COLO668 (cell line): ENCODE data around the gene FCN2.
"Not testable (repeated sequence)": the region's sequence is repeated elsewhere in the genome, so short reads cannot be mapped to it uniquely, and the experiment has no call there.

Source experiments
- DNase-seq: peaks from one replicate; lab custom pipeline; 2025; ENCODE audit not compliant: unreplicated experiment; lab: John Stamatoyannopoulos, UW

Gene FCN2

DNA sequence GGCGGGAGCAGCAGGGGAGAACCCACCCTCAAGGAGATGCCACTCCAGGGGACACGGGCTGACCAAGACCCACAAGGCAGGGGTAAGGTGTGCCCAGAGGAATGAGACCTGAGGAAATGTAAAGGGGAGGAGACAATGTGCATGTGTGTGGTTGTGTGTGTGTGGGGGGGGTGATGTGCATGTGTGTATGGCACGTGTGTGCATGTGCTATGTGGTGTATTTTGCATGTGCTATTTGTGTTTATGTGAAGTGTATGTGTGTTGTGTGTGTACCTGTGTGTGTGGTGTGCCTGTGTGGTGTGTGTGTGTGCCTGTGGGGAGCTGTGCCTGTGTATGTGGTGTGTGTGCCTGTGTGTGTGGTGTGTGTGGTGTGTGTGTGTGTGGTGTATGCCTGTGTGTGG is 33.5 kb upstream of the FCN2 start:
- DNase-seq, result no peak

- DNase-seq, result no peak
Observed at GRCh38 chr9:134847752-134848432, 32.7 kb upstream of the FCN2 start.

DNA sequence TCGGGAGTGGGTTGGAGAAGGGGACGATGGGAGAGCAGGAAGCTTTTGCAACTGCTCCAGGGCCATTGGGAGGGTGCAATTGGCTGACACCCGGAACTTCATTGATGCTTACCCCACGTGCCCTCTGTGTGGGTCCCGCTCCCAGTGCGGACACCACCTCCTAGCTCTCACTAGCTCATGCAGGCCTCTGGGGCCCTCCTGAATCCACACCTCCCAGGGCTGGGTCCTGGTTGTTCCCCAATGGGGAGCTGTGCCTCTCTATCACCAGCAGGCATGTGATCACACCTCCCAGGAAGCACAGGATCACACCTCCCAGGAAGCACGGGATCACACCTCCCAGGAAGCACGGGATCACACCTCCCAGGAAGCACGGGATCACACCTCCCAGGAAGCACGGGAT is 32.1 kb upstream of the FCN2 start:
- DNase-seq, result no peak

DNA sequence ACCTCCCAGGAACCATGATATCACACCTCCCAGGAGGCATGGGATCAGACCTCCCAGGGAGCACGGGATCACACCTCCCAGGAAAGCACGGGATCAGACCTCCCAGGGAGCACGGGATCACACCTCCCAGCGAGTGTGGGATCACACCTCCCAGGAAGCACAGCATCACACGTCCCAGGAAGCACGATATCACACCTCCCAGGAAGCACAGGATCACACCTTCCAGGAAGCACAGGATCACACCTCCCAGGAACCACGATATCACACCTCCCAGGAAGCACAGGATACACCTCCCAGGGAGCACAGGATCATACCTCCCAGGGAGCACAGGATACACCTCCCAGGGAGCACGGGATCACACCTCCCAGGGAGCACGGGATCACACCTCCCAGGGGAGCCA is 30.0 kb upstream of the FCN2 start:
- DNase-seq, result no peak

- DNase-seq, result no peak
Observed at GRCh38 chr9:134851020-134851419, 29.6 kb upstream of the FCN2 start.

DNA sequence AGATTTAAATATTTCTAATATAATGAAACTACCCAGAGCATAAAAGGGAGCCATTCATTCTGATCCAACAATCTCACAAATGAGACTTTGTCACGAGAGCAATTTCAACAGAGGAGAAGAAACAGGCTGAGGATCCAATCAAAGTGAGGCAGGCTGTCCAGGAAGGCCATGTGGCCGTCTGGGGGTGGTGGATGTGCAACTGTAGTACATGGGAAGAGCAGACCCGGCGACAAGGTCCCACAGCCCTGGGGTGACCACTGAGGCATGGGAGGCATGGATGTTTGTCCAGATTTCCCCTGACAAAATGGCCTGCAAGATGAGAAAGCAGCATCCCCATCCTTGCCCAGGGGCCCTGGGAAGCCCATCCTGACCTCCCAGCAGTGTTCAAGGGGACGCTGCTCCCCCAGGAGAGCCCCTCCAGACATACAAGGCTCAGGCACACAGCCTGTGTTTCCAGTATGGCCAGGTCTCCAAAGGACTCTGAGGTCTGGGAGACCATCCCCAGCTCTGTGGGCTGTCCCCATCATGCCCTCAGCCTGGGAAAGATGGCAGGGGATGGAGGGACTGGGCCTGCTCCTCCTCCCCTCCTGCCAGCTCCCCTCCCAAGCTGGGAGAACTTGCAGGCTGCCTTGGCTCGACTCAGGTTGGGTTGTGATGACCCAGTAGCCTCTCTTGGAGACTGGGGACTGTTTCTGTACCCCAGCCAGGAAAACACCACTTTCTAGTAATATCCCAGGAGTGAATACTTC is 27.5 kb upstream of the FCN2 start:
- no peak for DNase-seq

- DNase-seq, result no peak
Observed at GRCh38 chr9:134853893-134854292, 26.7 kb upstream of the FCN2 start.

GRCh38 chr9:134854541-134854981 is 26.0 kb upstream of the FCN2 start:
- no peak for DNase-seq

GRCh38 chr9:134855231-134855899 is 25.2 kb upstream of the FCN2 start:
- DNase-seq, result no peak

DNA sequence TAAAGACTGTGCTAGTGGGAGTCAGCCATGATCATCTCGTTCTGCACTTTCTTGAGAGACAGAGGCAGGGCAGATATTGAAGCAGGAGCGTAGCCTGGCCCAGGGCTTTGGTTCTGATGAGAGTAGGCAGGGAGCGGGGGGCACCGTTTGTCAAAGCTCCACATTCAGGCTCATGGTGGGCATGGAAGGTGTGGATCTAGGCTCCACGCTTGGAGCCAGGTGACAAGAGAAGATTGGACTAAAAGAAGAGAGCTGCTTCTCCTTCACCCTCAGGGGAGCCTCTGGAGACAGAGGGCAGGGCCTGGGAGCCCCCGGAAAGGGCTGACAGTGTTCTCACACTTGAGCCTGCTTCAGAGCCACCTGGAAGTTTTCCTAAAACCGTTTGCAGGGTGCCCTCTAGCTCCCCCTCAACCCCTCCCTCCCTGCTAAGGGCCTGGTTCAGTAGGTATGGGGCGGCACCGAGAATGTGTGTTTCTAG is 24.7 kb upstream of the FCN2 start:
- DNase-seq, result no peak

DNA sequence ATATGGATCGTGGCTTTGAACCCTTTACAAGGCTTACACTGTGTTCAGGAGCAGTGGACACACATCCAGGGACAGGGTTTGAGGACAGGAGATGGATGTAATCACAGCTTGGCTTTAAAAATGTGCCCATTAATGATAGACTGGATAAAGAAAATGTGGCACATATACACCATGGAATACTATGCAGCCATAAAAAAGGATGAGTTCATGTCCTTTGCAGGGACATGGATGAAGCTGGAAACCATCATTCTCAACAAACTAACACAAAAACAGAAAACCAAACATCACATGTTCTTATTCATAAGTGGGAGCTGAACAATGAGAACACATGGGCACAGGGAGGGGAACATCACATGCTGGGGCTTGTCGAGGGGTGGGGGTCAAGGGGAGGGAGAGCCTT is 23.2 kb upstream of the FCN2 start:
- DNase-seq, result not testable (repeated sequence)

DNA sequence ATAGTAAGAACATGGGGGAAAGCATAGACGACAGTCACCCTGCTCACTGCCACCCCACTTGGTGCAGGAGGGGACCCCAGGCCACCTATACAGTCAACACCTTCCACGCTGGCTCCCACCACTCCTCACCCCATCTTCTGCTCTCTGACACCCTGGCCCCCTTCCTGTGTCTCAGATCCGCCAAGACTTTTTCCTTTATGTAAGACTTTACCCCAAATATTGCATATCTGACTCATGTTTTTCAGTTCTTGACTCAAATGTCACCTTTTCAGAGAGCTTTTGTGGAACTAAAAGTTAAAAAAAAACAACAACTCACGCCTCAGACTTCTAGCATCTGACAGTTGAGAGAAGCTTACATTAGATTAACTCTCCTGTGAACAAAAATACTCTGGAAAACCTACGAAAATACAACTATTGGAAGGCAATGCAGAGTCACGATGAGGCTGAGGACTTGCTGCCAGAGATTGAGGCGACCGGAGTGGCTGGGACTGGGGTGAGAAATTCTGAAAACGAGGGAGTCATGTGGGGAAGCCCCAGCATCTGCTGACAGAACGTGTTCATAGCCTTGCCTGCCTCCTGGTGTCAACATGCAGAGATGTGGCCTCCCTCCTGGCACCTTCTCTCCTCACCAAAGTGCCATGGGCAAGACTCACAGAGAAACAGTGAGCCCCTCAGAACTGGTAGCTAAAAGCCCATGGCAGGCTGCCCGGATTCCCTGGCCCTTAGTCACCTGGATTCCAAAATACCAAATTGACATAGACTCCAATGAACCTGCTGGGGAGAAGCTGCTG is 22.4 kb upstream of the FCN2 start:
- no peak for DNase-seq

DNA sequence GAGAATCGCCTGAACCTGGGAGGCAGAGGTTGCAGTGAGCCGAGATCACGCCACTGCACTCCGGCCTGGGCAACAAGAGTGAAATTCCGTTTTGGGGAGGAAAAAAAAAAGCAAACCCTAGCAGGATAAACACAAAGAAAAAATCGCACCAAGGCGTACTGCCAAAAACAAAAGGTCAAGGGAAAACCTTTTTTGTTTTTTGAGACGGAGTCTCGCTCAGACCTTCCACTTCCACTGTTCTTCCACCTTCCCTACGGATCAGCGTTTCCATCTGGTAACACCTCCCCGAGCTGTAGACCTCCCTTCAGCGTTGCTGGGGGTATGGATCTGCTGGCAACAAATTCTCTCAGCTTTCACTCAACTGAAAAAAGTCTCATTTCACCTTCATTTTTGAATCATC is 20.1 kb upstream of the FCN2 start:
- DNase-seq, result no peak

- no peak for DNase-seq
Observed at GRCh38 chr9:134861595-134862334, 18.8 kb upstream of the FCN2 start.

DNA sequence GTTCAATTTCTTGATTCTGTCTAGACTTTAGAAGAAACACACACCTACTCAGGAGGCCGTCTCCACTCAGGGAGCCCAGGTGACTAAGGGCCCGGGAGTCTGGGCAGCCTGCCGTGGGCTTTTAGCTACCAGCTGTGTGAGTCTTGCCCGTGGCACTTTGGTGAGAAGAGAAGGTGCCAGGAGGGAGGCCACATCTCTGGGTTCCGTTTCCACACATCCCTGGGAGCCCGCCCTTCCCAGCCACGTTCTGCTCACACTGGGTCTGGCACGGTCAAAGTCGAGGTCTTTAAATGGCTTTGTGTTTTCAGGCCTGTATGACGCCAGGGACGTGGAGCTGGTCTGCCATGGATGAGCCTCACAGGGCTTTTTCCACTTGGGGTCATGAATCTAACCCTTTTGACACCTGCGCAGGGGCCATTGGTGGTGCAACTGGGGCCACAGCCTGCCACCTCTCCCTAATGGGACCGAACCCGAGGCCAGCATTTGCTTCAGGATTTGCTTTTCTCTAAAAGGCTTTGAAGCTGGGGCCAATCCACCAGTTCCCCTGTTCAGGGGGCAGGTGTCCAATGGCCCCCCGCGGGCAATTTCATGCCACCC is 17.2 kb upstream of the FCN2 start:
- DNase-seq, result no peak

DNA sequence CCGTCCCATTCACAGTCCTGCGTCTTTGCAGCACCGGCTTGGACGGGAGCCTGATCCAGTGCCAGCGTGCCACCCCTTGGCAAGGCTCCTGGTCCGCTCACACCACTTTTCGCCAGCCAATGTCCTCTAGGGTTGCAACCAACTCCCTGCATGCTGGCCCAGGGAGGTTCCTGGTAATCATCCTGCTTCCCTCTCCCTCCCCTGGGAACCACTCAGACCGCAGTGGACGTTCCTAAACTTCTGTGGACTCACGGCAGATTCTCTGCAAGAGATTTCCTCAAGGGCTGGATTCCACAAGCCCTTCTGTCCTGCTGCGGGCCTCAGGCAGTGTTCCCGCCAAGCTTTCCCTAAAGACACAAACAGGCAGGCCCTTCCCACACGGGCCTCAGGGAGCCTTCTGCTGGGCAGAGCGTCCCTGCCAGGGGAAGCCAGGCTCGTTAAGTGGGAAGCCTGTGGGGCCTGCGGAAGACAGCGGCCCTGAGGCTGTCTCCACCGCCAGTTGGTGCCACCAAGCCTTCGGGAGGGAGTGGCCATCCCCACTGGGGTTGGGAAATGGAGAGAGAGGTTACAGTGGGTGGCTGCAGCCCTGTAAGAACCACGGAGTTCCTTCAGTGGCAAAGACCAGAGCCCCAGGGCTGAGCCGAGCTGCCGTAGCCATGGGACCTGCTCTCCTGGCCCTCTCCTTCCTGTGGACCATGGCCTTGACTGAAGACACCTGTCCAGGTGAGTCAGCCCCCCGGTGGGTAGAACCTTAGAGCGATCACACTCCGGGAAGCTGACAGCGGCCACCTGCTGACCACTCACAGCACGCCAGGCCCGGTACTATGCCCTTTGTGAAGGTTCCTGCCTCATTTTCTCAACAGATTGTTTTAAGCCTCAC is 16.4 kb upstream of the FCN2 start:
- no peak for DNase-seq

- DNase-seq, result no peak
Observed at GRCh38 chr9:134864821-134865190, 15.8 kb upstream of the FCN2 start.

- DNase-seq, result no peak
Observed at GRCh38 chr9:134867917-134868750, 12.5 kb upstream of the FCN2 start.
